Activated CD4-positive, alpha-beta T cell treated with anti-CD3 and anti-CD28 coated beads, Interleukin-2, amount 50 U/mL, for 1 hour (primary cell): ENCODE measurements around the gene PDE6B.
A peak's percentile ranks its signal among the peaks of the same experiment; 100 is the strongest.
"Not testable (repeated sequence)": the region's sequence is repeated elsewhere in the genome, so short reads cannot be mapped to it uniquely, and the experiment has no call there.

ENCODE experiments used
- DNase-seq: peaks from one replicate; pipeline ENCODE4 v3.0.0-alpha.2; 2020

The PDE6B gene

GRCh38 chr4:658681-659667 lies 33.6 kb downstream of the PDE6B start:
- no peak for DNase-seq

GRCh38 chr4:659851-660250 lies 34.5 kb downstream of the PDE6B start:
- DNase-seq, result no peak

GRCh38 chr4:660401-660800 lies 35.0 kb downstream of the PDE6B start:
- DNase-seq, result no peak

GRCh38 chr4:661231-661630 lies 35.9 kb downstream of the PDE6B start:
- no peak for DNase-seq

- no peak for DNase-seq
These were observed 36.7 kb downstream of the PDE6B start for GRCh38 chr4:661881-662761.

GRCh38 chr4:663046-663437 lies 37.7 kb downstream of the PDE6B start:
- DNase-seq, result no peak

GRCh38 chr4:663438-664428 lies 38.4 kb downstream of the PDE6B start:
- DNase-seq, result peak; percentile 72

- DNase-seq, result no peak
These were observed 39.4 kb downstream of the PDE6B start for GRCh38 chr4:664713-665231.

- DNase-seq, result no peak
These were observed 40.0 kb downstream of the PDE6B start for GRCh38 chr4:665381-665750.

- DNase-seq, result no peak
These were observed 40.5 kb downstream of the PDE6B start for GRCh38 chr4:665751-666435.

GRCh38 chr4:666436-666810 lies 41.0 kb downstream of the PDE6B start:
- no peak for DNase-seq

- DNase-seq, result no peak
These were observed 41.6 kb downstream of the PDE6B start for GRCh38 chr4:666822-667544.

- DNase-seq, result no peak
These were observed 42.2 kb downstream of the PDE6B start for GRCh38 chr4:667545-667925.

GRCh38 chr4:668219-668618 lies 42.8 kb downstream of the PDE6B start:
- not testable (repeated sequence) for DNase-seq

GRCh38 chr4:669806-670559 lies 44.6 kb downstream of the PDE6B start:
- DNase-seq, result not testable (repeated sequence)

- DNase-seq, result no peak
These were observed 46.4 kb downstream of the PDE6B start for GRCh38 chr4:671769-672168.

GRCh38 chr4:673349-674091 lies 48.1 kb downstream of the PDE6B start:
- no peak for DNase-seq

- DNase-seq, result peak; percentile 97
These were observed 49.0 kb downstream of the PDE6B start, which contains the start of the genes ATP5ME and MYL5 for GRCh38 chr4:674172-675035. Gene ATP5ME, minus strand, starts transcription at chr4:674276. Its CDS starts 29 bp downstream, at chr4:674247. Gene MYL5, plus strand, starts transcription at chr4:674542. Its CDS starts 3,485 bp downstream, at chr4:678027.
